H9 (cell line): ENCODE data around the gene CLDN18. TPM values are rescaled to one million over a fixed set of nuclear protein-coding genes. Genes with fewer than 3 reads are reported as not detected.

Experiments
- DNase-seq: peaks from one replicate; pipeline ENCODE4 v3.0.0-alpha.2; 2017
- H2AFZ ChIP-seq: one replicate; pipeline ENCODE4 v1.6.1; 2013; ENCODE audit warnings: mild to moderate bottlenecking, low read length, control low read depth, moderate library complexity
- H2AK5ac ChIP-seq: 2 replicates; pipeline ENCODE4 v1.6.1; 2013; ENCODE audit warnings: low read length, control low read depth, mixed read lengths; ENCODE audit not compliant: insufficient read length
- H2BK120ac ChIP-seq: one replicate; pipeline ENCODE4 v1.6.1; 2013; ENCODE audit warnings: low read depth, mild to moderate bottlenecking, low read length, control low read depth, inconsistent platforms; ENCODE audit not compliant: poor library complexity, severe bottlenecking
- H2BK12ac ChIP-seq: 2 replicates; pipeline ENCODE4 v1.6.1; 2013; ENCODE audit warnings: low read length, control low read depth, mixed read lengths, low read depth; ENCODE audit not compliant: insufficient read length
- H2BK15ac ChIP-seq: 2 replicates; pipeline ENCODE4 v1.6.1; 2013; ENCODE audit warnings: low read depth, low read length, control low read depth
- H2BK20ac ChIP-seq: one replicate; pipeline ENCODE4 v1.6.1; 2013; ENCODE audit warnings: low read depth, mild to moderate bottlenecking, low read length, control low read depth, inconsistent platforms; ENCODE audit not compliant: poor library complexity, severe bottlenecking
- H2BK5ac ChIP-seq: 2 replicates; pipeline ENCODE4 v1.6.1; 2013; ENCODE audit warnings: low read length, control low read depth, mixed read lengths; ENCODE audit not compliant: insufficient read length
- H3K14ac ChIP-seq: 2 replicates; pipeline ENCODE4 v1.6.1; 2013; ENCODE audit warnings: low read length, control low read depth; ENCODE audit not compliant: insufficient read depth
- H3K18ac ChIP-seq: 2 replicates; pipeline ENCODE4 v1.6.1; 2013; ENCODE audit warnings: low read depth, mild to moderate bottlenecking, mixed read lengths, low read length, control low read depth; ENCODE audit not compliant: insufficient read length
- H3K23ac ChIP-seq: 2 replicates; pipeline ENCODE4 v1.6.1; 2013; ENCODE audit warnings: low read length, control low read depth, mixed read lengths, low read depth; ENCODE audit not compliant: insufficient read length
- H3K23me2 ChIP-seq: 2 replicates; pipeline ENCODE4 v1.6.1; 2013; ENCODE audit warnings: low read depth, mild to moderate bottlenecking, mixed read lengths, low read length, control low read depth; ENCODE audit not compliant: insufficient read length, poor library complexity, severe bottlenecking
- H3K27ac ChIP-seq: 2 replicates; pipeline ENCODE4 v1.5.1; 2013; ENCODE audit warnings: low read length, control low read depth, mixed read lengths, low read depth; ENCODE audit not compliant: insufficient read length
- H3K27me3 ChIP-seq: 2 replicates; pipeline ENCODE4 v1.6.1; 2013; ENCODE audit warnings: low read length, control low read depth, inconsistent platforms; ENCODE audit not compliant: insufficient read depth
- H3K4ac ChIP-seq: 2 replicates; pipeline ENCODE4 v1.6.1; 2013; ENCODE audit warnings: low read depth, mild to moderate bottlenecking, control low read depth, inconsistent platforms, low read length, moderate library complexity
- H3K4me1 ChIP-seq: 2 replicates; pipeline ENCODE4 v1.6.1; 2013; ENCODE audit warnings: low read length, control low read depth, inconsistent platforms; ENCODE audit not compliant: insufficient read depth
- H3K4me2 ChIP-seq: 2 replicates; pipeline ENCODE4 v1.6.1; 2013; ENCODE audit warnings: low read length, control low read depth, mixed read lengths; ENCODE audit not compliant: insufficient read length, insufficient read depth
- H3K56ac ChIP-seq: 2 replicates; pipeline ENCODE4 v1.6.1; 2013; ENCODE audit warnings: low read depth, mild to moderate bottlenecking, mixed read lengths, low read length, control low read depth; ENCODE audit not compliant: insufficient read length
- H3K79me1 ChIP-seq: 2 replicates; pipeline ENCODE4 v1.6.1; 2013; ENCODE audit warnings: low read depth, mild to moderate bottlenecking, moderate library complexity, low read length, control low read depth, inconsistent platforms; ENCODE audit not compliant: insufficient read depth, poor library complexity, severe bottlenecking
- H3K79me2 ChIP-seq: 2 replicates; pipeline ENCODE4 v1.6.1; 2013; ENCODE audit warnings: low read length, control low read depth, inconsistent platforms; ENCODE audit not compliant: insufficient read depth
- H3K9ac ChIP-seq: 2 replicates; pipeline ENCODE4 v1.6.1; 2013; ENCODE audit warnings: low read length, control low read depth, mixed read lengths; ENCODE audit not compliant: insufficient read length; ENCODE audit errors: extremely low read depth
- H3K9me3 ChIP-seq: one replicate; pipeline ENCODE4 v1.6.1; 2013; ENCODE audit warnings: low read depth, low read length, inconsistent platforms; ENCODE audit not compliant: control insufficient read depth
- H3T11ph ChIP-seq: one replicate; pipeline ENCODE4 v1.6.1; 2013; ENCODE audit warnings: mild to moderate bottlenecking, low read length, control low read depth, inconsistent platforms
- H4K20me1 ChIP-seq: one replicate; pipeline ENCODE4 v1.6.1; 2013; ENCODE audit not compliant: control insufficient read depth, insufficient read length, insufficient read depth
- H4K5ac ChIP-seq: 2 replicates; pipeline ENCODE4 v1.6.1; 2013; ENCODE audit warnings: low read depth, mild to moderate bottlenecking, mixed read lengths, low read length, control low read depth; ENCODE audit not compliant: insufficient read length
- H4K8ac ChIP-seq: replicated peaks from 2 replicates; pipeline ENCODE4 v1.6.1; 2013; ENCODE audit warnings: low read length, control low read depth, mixed read lengths, low read depth; ENCODE audit not compliant: insufficient read length
- H4K91ac ChIP-seq: 2 replicates; pipeline ENCODE4 v1.6.1; 2013; ENCODE audit warnings: low read depth, mild to moderate bottlenecking, moderate library complexity, mixed read lengths, low read length, control low read depth; ENCODE audit not compliant: insufficient read length
- H3K27ac Mint-ChIP-seq, 3 experiments: 2 replicates in 2 of 3; 3 replicates in 1 of 3; pipeline ENCODE4 v1.8.0; 2020 to 2021; ENCODE audit warnings: mixed read lengths in 3 of 3, mild to moderate bottlenecking in 1 of 3, moderate library complexity in 1 of 3
- H3K27me3 Mint-ChIP-seq: 2 replicates; pipeline ENCODE4 v1.8.0; 2021; ENCODE audit warnings: low read depth, mild to moderate bottlenecking, moderate library complexity, mixed read lengths
- H3K36me3 Mint-ChIP-seq, 3 experiments: 2 replicates in 2 of 3; 3 replicates in 1 of 3; pipeline ENCODE4 v1.8.0; 2020 to 2021; ENCODE audit warnings: low read depth in 3 of 3, mixed read lengths in 3 of 3; ENCODE audit not compliant: insufficient read depth in 1 of 3
- H3K4me1 Mint-ChIP-seq, 2 experiments: 2 replicates each; pipeline ENCODE4 v1.8.0; 2020; ENCODE audit warnings: mixed read lengths in 2 of 2
- H3K4me3 Mint-ChIP-seq, 2 experiments: 2 replicates in 1 of 2; 3 replicates in 1 of 2; pipeline ENCODE4 v1.8.0; 2020 to 2021; ENCODE audit warnings: mild to moderate bottlenecking in 2 of 2, mixed read lengths in 2 of 2, moderate library complexity in 1 of 2
- H3K9me3 Mint-ChIP-seq, 2 experiments: 2 replicates in 1 of 2; 3 replicates in 1 of 2; pipeline ENCODE4 v1.8.0; 2020; ENCODE audit warnings: mild to moderate bottlenecking in 2 of 2, mixed read lengths in 2 of 2, moderate library complexity in 1 of 2
- CTCF ChIP-seq: fragments of 200-600 bp; sonication (generic); conservative IDR thresholded peaks from 3 replicates; pipeline ENCODE4 v1.8.0; 2021; ENCODE audit warnings: antibody characterized with exemption, mild to moderate bottlenecking
- WGBS: extraction: QIAGEN DNeasy Blood & Tissue Kit; methylation state at CpG from one replicate; pipeline ENCODE4 v1.1.7; 2013; ENCODE audit warnings: missing lambda C conversion rate, low lambda C conversion rate, mixed read lengths; ENCODE audit not compliant: insufficient read length; ENCODE audit errors: extremely low coverage; 5-methylcytosine and 5-hydroxymethylcytosine counted together
- total RNA-seq: library from RNA; stranded (reverse); gene quantifications from 2 replicates; pipeline ENCODE4 v1.2.1, GENCODE V29; 2021

CLDN18 gene
- total RNA-seq, 1 experiment from 2014 or later: not detected

DNA sequence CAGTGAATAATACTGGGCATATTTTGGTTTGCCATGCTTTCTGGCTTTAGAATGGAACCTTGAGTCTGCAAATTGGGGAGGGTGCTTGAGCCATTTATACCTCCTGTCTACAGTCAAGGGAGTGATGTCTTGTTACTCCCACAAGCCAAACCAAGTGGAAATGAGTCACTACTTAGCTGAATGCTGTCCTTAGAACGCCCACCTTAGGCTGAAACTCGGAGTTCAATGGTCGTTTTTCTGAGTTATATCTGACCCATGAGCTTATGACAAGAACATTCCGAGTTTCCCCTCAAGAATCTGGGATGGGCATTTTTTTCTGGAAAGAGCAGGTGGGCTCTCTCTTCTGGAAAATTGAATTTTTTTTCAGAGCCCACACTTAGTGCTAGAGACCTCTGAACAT lies 17.4 kb upstream of the CLDN18 start:
- Histone ChIP-seq H3K18ac (no peak overlapping the region), H3K79me2 (no peaks in the 10 kb centered on the region), H2BK15ac (no peak overlapping the region), H3K14ac (no peak overlapping the region), H4K5ac (no peak overlapping the region), H2AFZ (no peak overlapping the region), H4K91ac (no peak overlapping the region), H4K20me1 (no peaks in the 10 kb centered on the region), H2BK20ac (no peak overlapping the region), H3K27me3 (no peaks in the 10 kb centered on the region), H3T11ph (no peak overlapping the region), H3K27ac (no peak overlapping the region), H3K79me1 (no peaks in the 10 kb centered on the region), H3K23ac (no peak overlapping the region), H3K4me1 (no peaks in the 10 kb centered on the region), H3K4me2 (no peak overlapping the region), H3K9ac (no peak overlapping the region), H3K23me2 (no peaks in the 10 kb centered on the region), H2BK5ac (no peak overlapping the region), H2BK12ac (no peak overlapping the region), H3K56ac (no peak overlapping the region), H2BK120ac (no peak overlapping the region), H2AK5ac (no peak overlapping the region), H4K8ac (no peak overlapping the region), H3K9me3 (no peaks in the 10 kb centered on the region), H3K4ac (no peak overlapping the region)
- H3K9me3 Mint-ChIP-seq: peaks cover 14 to 17% of the 10 kb centered on the region in 2 experiments
- DNase-seq: no peak
- no CpG with 5 or more reads among the region's 4 CpGs for WGBS
- no peaks in the 10 kb centered on the region for H3K4me1 Mint-ChIP-seq
- H3K27ac Mint-ChIP-seq: no peak overlapping the region
- peaks cover 0 to 10% (median 0%) of the 10 kb centered on the region in 3 experiments; a peak in 2 of 7 replicates for H3K36me3 Mint-ChIP-seq
- no peak overlapping the region for H3K4me3 Mint-ChIP-seq
- peaks cover 2% of the 10 kb centered on the region; the same call in 1 of the 2 replicates for H3K27me3 Mint-ChIP-seq
- TF ChIP-seq CTCF: no peak
